ENCODE measurements around the gene SIK2. TPM values are rescaled to one million over a fixed set of nuclear protein-coding genes. Genes with fewer than 3 reads are reported as not detected.
A peak's percentile ranks its signal among the peaks of the same experiment; 100 is the strongest.

SIK2 gene
- total RNA-seq, 4 donors from 2014 or later, result 6.6 to 19.1 (median 16.2) TPM

DNA sequence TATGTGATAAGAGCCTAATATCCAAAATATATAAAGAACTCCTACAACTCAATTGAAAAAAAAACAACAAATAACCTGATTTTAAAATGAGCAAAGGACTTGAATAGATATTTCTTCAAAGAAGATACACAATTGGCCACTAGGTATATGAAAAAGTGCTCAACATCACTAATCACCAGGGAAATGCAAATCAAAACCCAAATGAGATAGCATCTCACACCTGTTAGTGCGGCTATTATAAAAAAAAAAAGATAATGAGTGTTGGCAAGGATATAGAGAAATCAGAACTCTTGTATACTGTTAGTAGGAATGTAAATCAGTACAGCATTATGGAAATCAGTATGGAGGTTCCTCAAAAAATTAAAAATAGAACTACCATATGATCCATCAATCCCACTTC lies 5.9 kb upstream of the SIK2 start:
- TF ChIP-seq POLR2A (IDR thresholded peaks at IDR 0.05), result no peak
- TF ChIP-seq, protein P1, sequence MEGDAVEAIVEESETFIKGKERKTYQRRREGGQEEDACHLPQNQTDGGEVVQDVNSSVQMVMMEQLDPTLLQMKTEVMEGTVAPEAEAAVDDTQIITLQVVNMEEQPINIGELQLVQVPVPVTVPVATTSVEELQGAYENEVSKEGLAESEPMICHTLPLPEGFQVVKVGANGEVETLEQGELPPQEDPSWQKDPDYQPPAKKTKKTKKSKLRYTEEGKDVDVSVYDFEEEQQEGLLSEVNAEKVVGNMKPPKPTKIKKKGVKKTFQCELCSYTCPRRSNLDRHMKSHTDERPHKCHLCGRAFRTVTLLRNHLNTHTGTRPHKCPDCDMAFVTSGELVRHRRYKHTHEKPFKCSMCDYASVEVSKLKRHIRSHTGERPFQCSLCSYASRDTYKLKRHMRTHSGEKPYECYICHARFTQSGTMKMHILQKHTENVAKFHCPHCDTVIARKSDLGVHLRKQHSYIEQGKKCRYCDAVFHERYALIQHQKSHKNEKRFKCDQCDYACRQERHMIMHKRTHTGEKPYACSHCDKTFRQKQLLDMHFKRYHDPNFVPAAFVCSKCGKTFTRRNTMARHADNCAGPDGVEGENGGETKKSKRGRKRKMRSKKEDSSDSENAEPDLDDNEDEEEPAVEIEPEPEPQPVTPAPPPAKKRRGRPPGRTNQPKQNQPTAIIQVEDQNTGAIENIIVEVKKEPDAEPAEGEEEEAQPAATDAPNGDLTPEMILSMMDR (IDR thresholded peaks at IDR 0.05), result no peak
- TF ChIP-seq POLR2AphosphoS5 (IDR thresholded peaks at IDR 0.05), result no peak
- no peak for TF ChIP-seq EP300 (IDR thresholded peaks at IDR 0.05; ENCODE audit: low read depth)
- H3K27ac ChIP-seq, result no peak overlapping the region
- H3K9me3 ChIP-seq, result no peaks in the 10 kb centered on the region
- H3K4me3 ChIP-seq, result no peak overlapping the region
- intact Hi-C loops (cut with DNase I; ENCODE audit: low total_unique reads) (no loop called here), in situ Hi-C loops (cut with MboI; ENCODE audit: low pct_ligation_motif_present in 1 of 4, low pct_unique_long_range_greater_than_20kb in 1 of 4, low sequenced_read_pairs in 3 of 4) (loop anchor here in 1 of 4 donors (10.0 kb wide), 2 partner anchors 178 to 248 kb away; no protein-coding TSS in a partner anchor)
- H3K27me3 ChIP-seq, result no peaks in the 10 kb centered on the region
- DNase-seq, result no peak
- no peaks in the 10 kb centered on the region for H3K36me3 ChIP-seq
- H3K4me1 ChIP-seq, result peaks cover 0 to 8% (median 0%) of the 10 kb centered on the region in 4 donors
- 87 to 89% methylated on average over 1 of the region's 1 CpG for WGBS, 2 donors (ENCODE audit: low coverage in 1 of 2)

GRCh38 chr11:111598148-111598547 lies 4.1 kb upstream of the SIK2 start:
- Histone ChIP-seq H3K4me1 (peaks cover 0 to 14% (median 3%) of the 10 kb centered on the region in 4 donors), H3K27ac (peak overlapping the region in 1 of 4 donors; percentile 17), H3K9me3 (no peaks in the 10 kb centered on the region), H3K4me3 (no peak overlapping the region), H3K36me3 (no peaks in the 10 kb centered on the region), H3K27me3 (no peaks in the 10 kb centered on the region)
- TF ChIP-seq POLR2AphosphoS5 (IDR thresholded peaks at IDR 0.05) (no peak), POLR2A (IDR thresholded peaks at IDR 0.05) (no peak), EP300 (IDR thresholded peaks at IDR 0.05; ENCODE audit: low read depth) (no peak)
- TF ChIP-seq, protein P1 (IDR thresholded peaks at IDR 0.05), result no peak
- in situ Hi-C loops (cut with MboI; ENCODE audit: low pct_ligation_motif_present in 1 of 4, low pct_unique_long_range_greater_than_20kb in 1 of 4, low sequenced_read_pairs in 3 of 4) (loop anchor here in 1 of 4 donors (10.0 kb wide), 2 partner anchors 177 to 247 kb away; no protein-coding TSS in a partner anchor), intact Hi-C loops (cut with DNase I; ENCODE audit: low total_unique reads) (no loop called here)
- no peak for DNase-seq
- 57 to 79% methylated on average over 1 of the region's 1 CpG for WGBS, 2 donors (ENCODE audit: low coverage in 1 of 2)

DNA sequence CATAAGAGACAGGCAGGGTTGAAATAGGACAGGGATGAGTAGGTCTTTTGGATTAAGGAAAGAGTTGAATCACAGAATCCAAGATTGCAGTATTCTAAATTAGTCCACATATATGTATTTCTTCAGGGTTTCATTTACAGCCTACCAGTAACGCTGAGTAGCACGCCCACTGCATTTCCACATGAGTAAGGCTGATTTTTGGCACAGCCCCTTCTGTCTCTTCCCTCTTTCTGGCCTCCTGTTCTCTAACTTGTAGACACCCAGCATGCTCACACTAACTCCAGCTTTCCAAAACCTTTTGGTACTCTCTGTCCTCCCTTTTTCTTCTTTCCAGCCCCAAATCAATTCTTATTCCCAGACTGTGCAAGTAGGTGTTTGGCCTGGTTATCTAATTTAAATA lies 3.7 kb upstream of the SIK2 start:
- TF ChIP-seq, protein P1 (IDR thresholded peaks at IDR 0.05), result no peak
- TF ChIP-seq POLR2A (IDR thresholded peaks at IDR 0.05), result no peak
- TF ChIP-seq EP300 (IDR thresholded peaks at IDR 0.05; ENCODE audit: low read depth), result no peak
- no peak for TF ChIP-seq POLR2AphosphoS5 (IDR thresholded peaks at IDR 0.05)
- no peaks in the 10 kb centered on the region for H3K9me3 ChIP-seq
- no peak for DNase-seq
- in situ Hi-C loops (cut with MboI; ENCODE audit: low pct_ligation_motif_present in 1 of 4, low pct_unique_long_range_greater_than_20kb in 1 of 4, low sequenced_read_pairs in 3 of 4), result loop anchor here in 1 of 4 donors (10.0 kb wide), 2 partner anchors 176 to 246 kb away; no protein-coding TSS in a partner anchor
- no peaks in the 10 kb centered on the region for H3K27me3 ChIP-seq
- peaks cover 0 to 17% (median 4%) of the 10 kb centered on the region in 4 donors for H3K4me1 ChIP-seq
- intact Hi-C loops (cut with DNase I; ENCODE audit: low total_unique reads), result no loop called here
- H3K27ac ChIP-seq, result no peak overlapping the region
- no peaks in the 10 kb centered on the region for H3K36me3 ChIP-seq
- no peak overlapping the region for H3K4me3 ChIP-seq
- WGBS, 2 donors (ENCODE audit: low coverage in 1 of 2), result 55 to 78% methylated on average over 2 of the region's 2 CpGs

DNA sequence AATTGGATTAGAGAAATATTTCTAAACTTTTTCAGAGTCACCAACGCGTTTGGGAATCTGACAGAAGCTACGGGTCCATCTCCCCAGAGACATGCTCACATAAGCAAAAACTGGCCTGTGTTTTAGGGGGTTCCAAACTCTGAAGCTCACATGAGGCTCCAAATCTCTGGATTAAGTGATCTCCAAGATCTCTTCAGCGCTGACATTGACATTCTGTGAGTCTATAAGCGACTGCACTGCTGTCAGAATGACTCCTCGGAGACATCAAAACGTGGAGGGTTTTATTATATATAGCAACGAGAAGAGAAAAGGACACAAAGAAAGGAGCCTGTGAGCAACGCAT lies 642 bp upstream of the SIK2 start:
- WGBS, 2 donors (ENCODE audit: low coverage in 1 of 2), result 14 to 21% methylated on average over 8 to 9 of the region's 9 CpGs
- Histone ChIP-seq H3K27ac (peak overlapping the region; percentile 94 to 98 (median 97)), H3K4me3 (peak overlapping the region; percentile 9 to 85 (median 78)), H3K9me3 (no peaks in the 10 kb centered on the region), H3K36me3 (no peaks in the 10 kb centered on the region), H3K27me3 (no peaks in the 10 kb centered on the region), H3K4me1 (peaks cover 6 to 36% (median 17%) of the 10 kb centered on the region in 4 donors)
- in situ Hi-C loops (cut with MboI; ENCODE audit: low pct_ligation_motif_present in 1 of 4, low pct_unique_long_range_greater_than_20kb in 1 of 4, low sequenced_read_pairs in 3 of 4) (loop anchor here in 3 of 4 donors (5.0 to 25.0 kb wide), 3 partner anchors 163 to 486 kb away; partner anchors contain the start of genes PPP2R1B (in 1 of the 3), SDHD (in 1 of the 3) and TIMM8B (in 1 of the 3)), intact Hi-C loops (cut with DNase I; ENCODE audit: low total_unique reads) (loop anchor here (2.0 kb wide), 1 partner anchor 175 kb away; no protein-coding TSS in a partner anchor)
- TF ChIP-seq POLR2A (IDR thresholded peaks at IDR 0.05), result no peak
- DNase-seq, result no peak
